ENCODE results near the gene CFAP100.

- no peak for TF ChIP-seq CTCF (IDR thresholded peaks at IDR 0.05)
- no peak for TF ChIP-seq POLR2A (IDR thresholded peaks at IDR 0.05)
Observed at GRCh38 chr3:126345641-126346460, 48.9 kb upstream of the CFAP100 start.

Data from testis (tissue), 2 donors.